ENCODE results near the gene PKD1.

The PKD1 gene

DNA sequence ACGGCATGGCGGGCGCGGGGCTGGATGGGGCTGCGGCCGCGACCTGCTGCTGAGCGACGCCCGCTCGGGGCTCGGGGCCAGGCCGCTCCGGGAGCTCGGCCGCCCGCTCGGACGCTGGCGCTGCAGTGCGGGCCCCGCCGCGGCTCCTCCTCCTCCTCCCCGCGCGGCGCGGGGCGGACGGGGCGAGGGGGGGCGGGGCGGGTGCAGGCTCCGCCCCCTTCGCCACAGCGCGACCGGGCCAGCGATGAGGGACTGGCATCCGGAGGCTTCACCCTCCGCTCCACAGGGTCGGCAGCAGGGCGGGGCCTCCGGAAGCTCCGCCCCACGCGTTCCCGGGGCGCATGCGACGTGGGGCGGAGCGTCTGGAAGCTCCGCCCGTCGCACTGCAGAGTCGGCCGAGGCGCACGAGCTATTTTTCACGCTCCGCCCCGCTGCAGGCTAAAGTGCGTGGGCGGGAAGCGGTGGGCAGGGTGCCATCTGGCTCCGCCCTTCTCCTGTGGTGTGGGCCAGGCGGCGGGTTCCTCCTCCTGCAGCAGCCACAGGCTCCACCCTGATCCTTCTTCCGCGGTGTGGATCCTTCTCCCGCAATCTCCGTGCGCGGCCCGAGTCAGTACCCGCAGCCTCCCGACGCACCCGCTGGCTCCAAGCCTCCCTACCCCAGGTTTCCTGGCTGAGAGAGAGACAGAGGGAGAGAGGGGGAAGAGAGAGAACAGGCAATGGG is at the start of gene PKD1:
TSS of gene PKD1 (minus strand) at position 129 of the 721 bp plus-strand sequence. CDS start 209 bp downstream, outside the sequence.
- peak; percentile 99 for DNase-seq

GRCh38 chr16:2184962-2185361 is 49.3 kb upstream of the PKD1 start:
- DNase-seq = no peak

- DNase-seq = no peak
Measured at GRCh38 chr16:2184346-2184745, 48.6 kb upstream of the PKD1 start.

GRCh38 chr16:2183671-2184070 is 48.0 kb upstream of the PKD1 start:
- DNase-seq = no peak

DNA sequence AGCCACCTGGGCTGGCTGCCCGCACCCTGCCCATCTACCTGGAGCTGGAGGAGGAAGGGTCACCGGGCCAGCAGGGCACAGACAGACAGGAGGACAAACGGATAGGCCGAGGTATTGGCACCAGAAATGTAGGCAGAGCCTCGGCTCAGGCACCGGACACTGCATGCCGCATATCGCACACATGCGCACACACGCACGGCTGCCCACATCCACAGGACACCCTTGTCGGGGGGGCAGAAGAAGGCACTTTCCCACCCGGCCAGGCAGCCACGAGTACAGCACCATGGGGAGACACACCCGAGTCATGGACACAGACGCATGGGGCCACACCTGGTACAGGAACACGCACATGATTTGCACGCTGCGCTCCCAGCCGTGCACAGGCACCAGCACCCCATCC is 46.3 kb upstream of the PKD1 start:
- no peak for DNase-seq

GRCh38 chr16:2180962-2181923 is 45.5 kb upstream of the PKD1 start:
- no peak for DNase-seq

DNA sequence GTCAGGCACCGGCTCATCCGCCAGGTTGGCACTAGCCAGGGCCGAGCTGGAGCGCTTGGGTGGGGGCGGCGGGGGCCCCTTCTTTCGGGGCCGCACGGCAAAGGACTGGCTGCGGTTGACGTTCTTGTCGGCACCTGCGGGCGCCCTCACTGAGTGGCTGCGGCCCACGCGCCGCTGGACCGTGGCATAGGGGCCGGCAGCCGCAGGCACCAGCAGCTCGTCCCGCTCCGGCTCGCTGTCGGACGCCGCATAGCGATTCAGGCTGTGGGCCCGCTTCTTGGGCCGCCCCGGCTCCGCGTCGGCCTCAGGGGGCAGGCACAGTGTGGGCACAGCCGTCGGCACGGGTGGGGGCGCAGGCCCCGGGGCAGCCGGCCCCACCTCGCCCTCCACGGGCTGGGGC is 44.8 kb upstream of the PKD1 start:
- DNase-seq = no peak

- no peak for DNase-seq
Measured at GRCh38 chr16:2179576-2179975, 43.9 kb upstream of the PKD1 start.

- no peak for DNase-seq
Measured at GRCh38 chr16:2179107-2179501, 43.4 kb upstream of the PKD1 start.

GRCh38 chr16:2178321-2179106 is 42.8 kb upstream of the PKD1 start:
- peak; percentile 64 for DNase-seq

DNA sequence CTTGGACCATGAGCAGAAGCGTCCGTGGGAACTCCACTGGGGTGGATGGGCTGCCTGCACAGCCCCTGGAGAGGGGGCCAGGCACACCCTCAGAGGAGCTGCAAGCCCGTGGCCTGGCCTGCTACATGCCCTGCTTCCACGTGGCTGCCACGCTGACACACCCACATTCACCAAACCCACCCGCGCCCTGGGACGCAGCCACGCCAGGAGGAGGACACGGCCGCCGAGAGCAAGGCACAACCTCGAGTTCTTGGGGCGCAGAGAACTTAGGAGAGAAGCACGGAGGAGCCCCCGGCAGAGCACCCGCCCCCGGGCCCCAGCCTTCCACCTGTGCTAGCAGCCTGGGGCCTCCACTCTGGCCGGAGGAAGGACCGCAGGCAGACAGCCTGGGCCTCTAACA is 41.9 kb upstream of the PKD1 start:
- no peak for DNase-seq

GRCh38 chr16:2177101-2177500 is 41.4 kb upstream of the PKD1 start:
- DNase-seq = no peak

GRCh38 chr16:2176047-2176446 is 40.3 kb upstream of the PKD1 start:
- DNase-seq = no peak

GRCh38 chr16:2175454-2175853 is 39.8 kb upstream of the PKD1 start:
- no peak for DNase-seq

GRCh38 chr16:2174396-2175131 is 38.9 kb upstream of the PKD1 start:
- DNase-seq = no peak

DNA sequence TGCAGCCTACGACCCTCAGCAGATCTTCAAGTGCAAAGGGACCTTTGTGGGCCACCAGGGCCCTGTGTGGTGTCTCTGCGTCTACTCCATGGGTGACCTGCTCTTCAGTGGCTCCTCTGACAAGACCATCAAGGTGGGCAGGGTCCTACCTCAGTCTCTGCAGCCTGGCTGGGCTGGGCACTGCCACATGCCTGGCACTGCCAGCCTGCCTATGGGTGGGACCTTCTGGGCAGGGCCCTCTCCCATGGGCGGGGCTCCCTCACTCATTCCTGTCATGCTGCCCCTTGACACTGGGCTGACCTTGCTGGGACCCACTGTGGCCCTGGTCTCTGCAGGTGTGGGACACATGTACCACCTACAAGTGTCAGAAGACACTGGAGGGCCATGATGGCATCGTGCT is 38.2 kb upstream of the PKD1 start:
- no peak for DNase-seq

GRCh38 chr16:2173366-2173765 is 37.7 kb upstream of the PKD1 start:
- DNase-seq = no peak

DNA sequence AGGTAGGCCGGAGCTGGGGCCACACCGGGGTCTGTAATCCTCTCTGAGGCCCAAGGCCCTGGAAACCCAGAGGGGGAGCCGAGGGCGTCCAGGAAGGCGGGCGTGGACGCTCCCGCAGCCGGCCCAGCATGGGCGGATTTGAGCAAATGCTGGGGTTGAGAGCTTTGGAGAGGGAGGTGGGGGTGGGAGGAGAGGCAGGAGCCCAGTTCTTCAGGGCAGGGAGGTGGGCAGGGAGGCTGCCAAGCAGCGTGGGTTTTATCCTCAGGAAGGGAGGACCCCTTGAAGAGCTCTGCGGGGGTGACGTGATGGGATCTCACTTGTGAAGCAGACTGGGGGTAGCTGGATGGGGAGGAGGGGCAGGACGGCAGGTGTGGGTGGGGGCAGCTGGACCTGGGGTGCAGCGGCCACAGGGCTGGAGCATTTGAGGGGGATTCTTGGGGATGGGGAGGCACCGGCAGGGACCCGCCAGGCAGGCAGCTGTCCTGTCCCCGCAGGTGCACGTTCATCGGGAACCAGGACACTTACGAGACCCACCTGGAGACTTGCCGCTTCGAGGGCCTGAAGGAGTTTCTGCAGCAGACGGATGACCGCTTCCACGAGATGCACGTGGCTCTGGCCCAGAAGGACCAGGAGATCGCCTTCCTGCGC is 37.1 kb upstream of the PKD1 start:
- DNase-seq = no peak

GRCh38 chr16:2171601-2172178 is 36.0 kb upstream of the PKD1 start:
- DNase-seq = no peak

GRCh38 chr16:2170587-2171435 is 35.1 kb upstream of the PKD1 start:
- no peak for DNase-seq

DNA sequence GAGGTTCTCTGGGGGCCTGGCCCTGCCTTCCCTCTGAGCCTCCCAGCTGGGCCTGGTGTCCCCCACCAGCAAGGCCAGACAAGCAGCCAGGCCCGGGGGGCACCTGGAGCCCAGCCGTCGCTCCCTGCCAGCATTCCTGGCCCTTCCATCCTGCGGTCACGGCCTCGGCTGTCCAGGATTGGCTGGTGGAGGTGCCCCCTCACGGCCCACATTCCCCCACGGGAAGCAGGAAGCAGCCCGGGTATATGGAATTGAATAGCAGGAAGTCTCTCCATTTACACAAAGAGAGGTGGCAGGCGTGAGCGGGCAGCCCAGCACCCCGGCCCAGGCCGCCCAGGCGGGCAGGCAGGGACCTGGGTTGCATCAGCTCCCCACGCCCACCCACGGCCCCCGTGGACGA is 34.4 kb upstream of the PKD1 start:
- DNase-seq = no peak
